A549 treated with AZD9567 at 1 μM for 4 hours (cell line): Measurements from ENCODE around the gene TNIP3. TPM values are rescaled to one million over a fixed set of nuclear protein-coding genes. Genes with fewer than 3 reads are reported as not detected.

Source experiments
- total RNA-seq: library from RNA; stranded (reverse); fragments of 200-300 nt; extraction: Qiagen RNA extraction; gene quantifications from 5 replicates; pipeline ENCODE4 v1.2.3, GENCODE V29; 2022; ENCODE audit not compliant: insufficient read depth

Gene TNIP3
- 0.13 to 0.41 TPM (median 0.27 TPM) in 4 of 5 replicates, not detected in the other for total RNA-seq

GRCh38 chr4:121164291-121164690 is at the start of gene TNIP3:
TNIP3 (minus strand) TSS chr4:121164321; CDS start chr4:121164125, 196 bp downstream.

Other genes starting within 250 kb of the TNIP3 start
- 3.6 to 5.6 TPM (median 4.5 TPM) in 5 replicates for gene PRDM5, start 241.6 kb downstream of the TNIP3 start, total RNA-seq
- gene NDNF, start 91.8 kb downstream of the TNIP3 start, total RNA-seq, result not detected in 5 replicates
- gene QRFPR, start 216.7 kb upstream of the TNIP3 start, total RNA-seq, result 0.05 to 0.07 TPM in 2 of 5 replicates, not detected in the others